Measurements from ENCODE around the gene ARHGAP9.

DNA sequence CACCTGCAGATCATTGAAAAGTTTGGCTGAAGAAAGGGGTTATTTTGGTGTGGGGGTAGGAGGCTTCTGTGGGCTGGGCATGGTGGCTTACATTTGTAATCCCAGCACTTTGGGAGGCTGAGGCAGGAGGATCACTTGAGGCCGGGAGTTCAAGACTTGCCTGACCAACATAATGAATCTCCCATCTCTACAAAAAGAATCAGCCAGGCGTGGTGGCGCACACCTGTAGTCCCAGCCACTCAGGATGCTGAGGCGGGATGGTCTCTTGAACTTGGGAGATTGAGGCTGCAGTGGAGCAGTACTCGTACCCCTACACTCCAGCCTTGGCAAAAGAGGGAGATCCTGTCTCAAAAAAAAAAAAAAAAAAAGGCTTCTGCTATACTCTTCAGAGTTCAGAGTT is 33.6 kb upstream of the ARHGAP9 start:
- TF ChIP-seq, protein P1, sequence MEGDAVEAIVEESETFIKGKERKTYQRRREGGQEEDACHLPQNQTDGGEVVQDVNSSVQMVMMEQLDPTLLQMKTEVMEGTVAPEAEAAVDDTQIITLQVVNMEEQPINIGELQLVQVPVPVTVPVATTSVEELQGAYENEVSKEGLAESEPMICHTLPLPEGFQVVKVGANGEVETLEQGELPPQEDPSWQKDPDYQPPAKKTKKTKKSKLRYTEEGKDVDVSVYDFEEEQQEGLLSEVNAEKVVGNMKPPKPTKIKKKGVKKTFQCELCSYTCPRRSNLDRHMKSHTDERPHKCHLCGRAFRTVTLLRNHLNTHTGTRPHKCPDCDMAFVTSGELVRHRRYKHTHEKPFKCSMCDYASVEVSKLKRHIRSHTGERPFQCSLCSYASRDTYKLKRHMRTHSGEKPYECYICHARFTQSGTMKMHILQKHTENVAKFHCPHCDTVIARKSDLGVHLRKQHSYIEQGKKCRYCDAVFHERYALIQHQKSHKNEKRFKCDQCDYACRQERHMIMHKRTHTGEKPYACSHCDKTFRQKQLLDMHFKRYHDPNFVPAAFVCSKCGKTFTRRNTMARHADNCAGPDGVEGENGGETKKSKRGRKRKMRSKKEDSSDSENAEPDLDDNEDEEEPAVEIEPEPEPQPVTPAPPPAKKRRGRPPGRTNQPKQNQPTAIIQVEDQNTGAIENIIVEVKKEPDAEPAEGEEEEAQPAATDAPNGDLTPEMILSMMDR (IDR thresholded peaks at IDR 0.05): no peak
- no peak for TF ChIP-seq POLR2A (IDR thresholded peaks at IDR 0.05)
